HG03520 (cell line): ENCODE results near the gene LDB3.

ENCODE experiments used
- ATAC-seq: cut with Tn5 transposase; IDR thresholded peaks from one replicate; pipeline ENCODE4 v1.9.1; 2021; ENCODE audit warnings: mild to moderate bottlenecking, moderate library complexity; ENCODE audit not compliant: unreplicated experiment

Gene LDB3

GRCh38 chr10:86757113-86757972 is 89.0 kb downstream of the LDB3 start:
- ATAC-seq = peak; percentile 3

GRCh38 chr10:86758189-86759072 is 90.1 kb downstream of the LDB3 start:
- ATAC-seq = no peak

DNA sequence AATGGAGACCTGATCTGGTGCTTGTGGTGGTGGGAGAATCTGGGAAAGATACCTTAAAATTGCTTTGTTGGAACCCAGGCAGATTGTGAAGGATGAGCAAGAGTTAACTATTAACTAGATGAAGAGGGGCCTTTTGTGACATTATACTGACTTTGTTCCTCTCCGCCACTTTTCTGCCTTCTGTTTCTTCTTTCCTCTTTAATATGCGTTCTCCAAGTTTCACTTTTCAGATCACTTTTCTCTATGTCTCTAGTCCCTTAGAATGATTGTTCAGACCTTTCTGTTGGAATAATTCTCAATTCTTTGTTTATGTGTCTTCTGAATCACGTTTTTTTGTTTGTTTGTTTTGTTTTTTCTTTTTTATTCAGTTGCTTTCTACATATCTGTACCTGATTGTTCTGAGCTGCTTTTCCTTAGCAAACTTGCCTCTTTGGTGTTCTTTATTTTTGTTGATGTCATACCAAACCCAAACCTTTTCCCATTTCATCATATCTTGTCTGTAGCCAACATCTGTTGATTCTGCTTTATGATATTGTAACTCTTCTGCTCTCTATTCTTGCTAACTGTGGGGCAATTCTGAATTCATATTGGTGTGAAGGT is 90.9 kb downstream of the LDB3 start:
- no peak for ATAC-seq

GRCh38 chr10:86763404-86763803 is 95.1 kb downstream of the LDB3 start:
- no peak for ATAC-seq

DNA sequence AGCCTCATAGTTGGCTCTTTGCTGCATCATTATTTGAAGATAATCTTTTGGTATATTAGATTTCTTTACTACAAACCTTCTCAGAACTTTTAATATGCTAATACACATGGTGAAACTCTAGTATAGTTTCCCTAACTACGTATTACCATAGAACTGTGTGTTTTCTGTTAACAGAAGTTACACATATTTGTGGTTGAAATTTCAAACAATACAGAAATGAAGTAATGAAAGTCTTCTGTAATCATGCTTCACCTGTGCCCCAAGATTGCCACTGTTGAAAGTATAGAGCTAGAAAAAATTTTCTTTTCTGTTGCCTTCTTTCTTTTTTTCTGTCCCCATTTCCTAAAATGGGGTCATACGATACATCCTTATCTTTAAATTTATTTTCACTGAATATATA is 97.2 kb downstream of the LDB3 start:
- no peak for ATAC-seq

GRCh38 chr10:86768412-86769062 is 100.2 kb downstream of the LDB3 start:
- ATAC-seq = no peak

- no peak for ATAC-seq
These were observed 101.7 kb downstream of the LDB3 start for GRCh38 chr10:86769991-86770390.

DNA sequence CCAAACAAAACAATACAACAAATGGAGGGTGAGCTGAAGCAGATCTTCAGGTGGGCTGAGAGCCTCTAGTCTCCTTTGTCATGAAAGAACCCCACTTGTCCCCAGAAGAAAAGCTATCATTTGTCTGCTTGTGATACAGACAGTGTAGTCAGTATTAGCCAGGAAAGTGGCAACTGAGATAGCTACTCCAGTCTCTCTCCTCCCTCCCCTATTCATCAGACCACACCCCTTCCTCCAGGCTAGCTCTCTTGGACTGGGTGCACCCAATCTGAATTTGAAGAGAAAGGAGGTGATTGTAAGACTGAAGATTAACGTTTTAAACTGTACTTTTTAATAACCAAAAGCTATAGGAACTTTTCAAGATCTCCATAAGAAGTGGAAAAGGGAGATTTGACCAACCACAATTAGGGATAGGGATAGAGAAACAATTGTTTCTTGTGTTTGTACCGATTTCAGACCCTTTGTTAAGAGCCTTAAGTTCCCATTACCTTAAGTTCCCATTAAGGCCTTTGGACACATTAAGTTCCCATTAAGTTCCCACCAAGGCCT is 102.2 kb downstream of the LDB3 start:
- no peak for ATAC-seq

DNA sequence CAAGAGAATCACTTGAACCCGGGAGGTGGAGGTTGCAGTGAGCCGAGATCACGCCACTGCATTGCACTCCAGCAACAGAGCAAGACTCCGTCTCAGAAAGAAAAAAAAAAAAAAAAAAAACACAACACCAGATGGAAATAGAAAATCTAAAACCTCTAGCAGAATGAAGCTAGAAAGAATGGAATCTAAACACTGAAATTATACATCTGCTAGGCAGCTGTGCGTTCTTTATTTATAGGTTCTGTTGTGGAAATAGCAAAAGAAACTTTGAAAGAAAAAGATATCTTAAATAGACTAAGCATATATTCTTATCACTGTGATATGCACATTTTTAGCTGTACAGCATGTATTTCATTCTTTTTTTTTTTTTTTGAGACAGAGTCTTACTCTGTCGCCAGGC is 105.2 kb downstream of the LDB3 start:
- no peak for ATAC-seq

DNA sequence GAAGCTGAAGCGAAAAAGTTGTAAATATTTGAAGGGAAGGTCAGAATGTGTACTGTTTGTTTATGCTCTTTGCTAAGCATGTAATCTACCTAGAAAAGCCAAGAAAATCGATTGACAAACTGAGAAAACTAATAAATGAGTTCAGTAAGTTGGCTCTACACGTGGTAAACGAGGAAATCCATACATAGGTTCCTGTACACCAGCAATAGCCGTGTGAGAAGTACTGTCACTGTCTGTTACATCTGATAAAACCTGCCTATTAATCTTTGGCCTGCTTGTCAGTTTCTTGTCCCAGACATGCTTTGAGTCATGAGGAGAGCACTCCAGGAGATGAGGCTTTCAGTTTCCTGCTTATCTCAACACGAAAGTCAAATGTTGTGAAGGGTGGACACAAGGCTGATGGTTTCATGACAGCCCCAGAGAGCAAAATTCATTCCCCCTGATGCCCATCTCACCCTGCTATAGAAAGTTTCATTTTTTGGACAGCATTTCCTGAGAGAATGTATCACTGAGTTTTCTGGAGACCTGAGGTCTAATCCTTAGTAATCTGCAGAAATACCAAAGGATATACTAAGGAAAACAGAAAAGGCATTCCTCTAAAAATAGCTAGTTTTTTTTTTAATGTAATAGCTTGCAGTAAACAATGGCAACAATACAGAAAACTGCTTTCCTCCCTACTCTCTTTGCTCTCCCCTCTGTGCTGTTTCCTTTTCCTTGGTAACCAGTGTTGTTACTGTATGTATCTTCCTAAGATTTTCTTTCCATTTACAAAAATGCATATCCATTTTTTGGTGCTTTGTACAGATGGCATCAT is 107.0 kb downstream of the LDB3 start:
- ATAC-seq = peak; percentile 63

- no peak for ATAC-seq
These were observed 107.5 kb downstream of the LDB3 start for GRCh38 chr10:86775870-86776180.

DNA sequence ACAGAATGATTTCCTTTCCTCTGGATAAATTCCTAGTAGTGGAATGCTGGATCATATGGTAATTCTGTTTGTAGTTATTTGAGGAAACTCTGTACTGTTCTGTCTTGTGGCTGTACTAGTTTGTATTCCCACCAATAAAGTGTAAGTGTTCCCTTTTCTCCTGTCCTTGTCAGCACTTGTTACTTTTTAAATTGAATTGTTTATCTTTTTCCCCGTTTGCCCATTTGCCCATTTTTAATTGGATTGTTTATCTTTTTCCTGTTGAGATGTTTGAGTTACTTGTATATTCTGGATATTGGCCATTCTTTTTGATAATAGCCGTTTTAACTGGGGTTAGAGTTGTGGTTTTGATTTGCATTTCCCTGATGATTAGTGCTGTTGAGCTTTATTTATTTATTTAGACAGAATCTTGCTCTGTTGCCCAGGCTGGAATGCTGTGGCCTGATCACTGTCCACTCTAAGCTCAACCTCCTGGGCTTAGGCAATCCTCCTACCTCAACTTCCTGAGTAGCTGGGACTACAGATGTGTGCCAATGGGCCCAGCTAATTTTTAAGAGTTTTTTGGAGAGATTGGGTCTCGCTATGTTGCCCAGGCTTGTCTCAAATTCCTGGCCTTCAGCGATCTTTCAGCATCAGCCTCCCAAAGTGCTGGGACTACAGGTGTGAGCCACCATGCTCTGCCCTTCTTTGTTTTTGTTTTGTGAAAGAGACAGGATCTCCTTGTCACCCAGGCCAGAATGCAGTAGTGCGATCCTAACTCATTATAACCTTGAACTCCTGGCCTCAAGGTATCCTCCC is 111.1 kb downstream of the LDB3 start:
- ATAC-seq = no peak

DNA sequence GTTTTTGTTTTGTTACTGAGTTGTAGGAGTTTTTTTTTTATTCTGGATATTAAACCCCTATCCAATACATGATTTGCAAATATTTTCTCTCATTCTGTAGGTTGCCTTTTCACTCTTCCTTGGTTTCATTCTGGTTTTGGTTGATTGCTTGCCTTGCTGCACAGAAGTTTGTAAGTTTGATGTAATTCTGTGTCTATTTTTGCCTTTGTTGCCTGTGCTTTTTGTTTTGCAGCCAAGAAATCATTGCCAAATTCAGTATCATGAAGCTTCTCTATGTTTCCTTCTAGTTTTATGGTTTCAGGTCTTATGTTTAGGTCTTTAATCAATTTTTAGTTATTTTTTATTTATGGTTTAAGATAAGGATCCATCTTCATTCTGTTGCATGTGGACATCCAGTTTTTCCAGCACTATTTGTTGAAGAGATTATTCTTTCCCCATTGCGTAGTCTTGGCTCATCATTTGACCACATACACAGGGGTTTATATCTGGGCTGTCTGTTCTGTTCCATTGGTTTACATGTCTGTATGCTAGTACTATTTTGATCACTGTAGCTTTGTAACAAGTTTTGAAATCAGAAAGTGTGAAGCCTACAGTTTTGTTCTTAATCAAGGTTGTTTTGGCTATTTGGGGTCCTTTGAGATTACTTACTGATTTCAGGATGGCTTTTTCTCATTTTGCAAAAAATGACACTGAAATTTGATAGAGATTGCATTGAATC is 114.5 kb downstream of the LDB3 start:
- no peak for ATAC-seq

- no peak for ATAC-seq
These were observed 116.7 kb downstream of the LDB3 start for GRCh38 chr10:86785037-86785436.
